GM20000 (cell line): ENCODE results near the gene SFTA2.
"Not testable (repeated sequence)": the region's sequence is repeated elsewhere in the genome, so short reads cannot be mapped to it uniquely, and the experiment has no call there.

Experiments
- DNase-seq: peaks from one replicate; pipeline ENCODE4 v3.0.0; 2012; ENCODE audit warnings: low spot score
- CTCF ChIP-seq: IDR thresholded peaks from 2 replicates; pipeline ENCODE4 v1.5.1; 2012; ENCODE audit warnings: mild to moderate bottlenecking, control low read depth; ENCODE audit errors: extremely low read depth, missing control alignments

SFTA2 gene

GRCh38 chr6:30931272-30931671 lies 698 bp downstream of the SFTA2 start:
- DNase-seq, result no peak
- TF ChIP-seq CTCF, result no peak

GRCh38 chr6:30930506-30930905 lies 1.5 kb downstream of the SFTA2 start:
- no peak for TF ChIP-seq CTCF
- no peak for DNase-seq

- TF ChIP-seq CTCF, result no peak
- DNase-seq, result no peak
Measured at GRCh38 chr6:30928677-30929076, 3.3 kb downstream of the SFTA2 start.

DNA sequence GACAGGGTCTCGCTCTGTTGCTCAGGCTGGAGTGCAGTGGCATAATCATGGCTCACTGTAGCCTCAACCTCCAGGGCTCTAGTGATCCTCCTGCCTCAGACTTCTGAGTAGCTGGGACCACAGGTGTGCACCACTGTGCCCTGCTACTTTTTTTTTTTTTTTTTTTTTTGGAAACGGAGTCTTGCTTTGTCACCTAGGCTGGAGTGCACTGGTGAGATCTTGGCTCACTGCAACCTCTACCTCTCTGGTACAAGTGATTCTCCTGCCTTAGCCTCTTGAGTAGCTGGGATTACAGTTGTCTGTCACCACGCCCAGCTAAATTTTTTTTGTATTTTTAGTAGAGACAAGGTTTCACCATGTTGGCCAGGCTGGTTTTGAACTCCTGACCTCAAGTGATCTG lies 4.9 kb downstream of the SFTA2 start:
- DNase-seq, result not testable (repeated sequence)

- DNase-seq, result no peak
- no peak for TF ChIP-seq CTCF
Measured at GRCh38 chr6:30926644-30927043, 5.3 kb downstream of the SFTA2 start.

DNA sequence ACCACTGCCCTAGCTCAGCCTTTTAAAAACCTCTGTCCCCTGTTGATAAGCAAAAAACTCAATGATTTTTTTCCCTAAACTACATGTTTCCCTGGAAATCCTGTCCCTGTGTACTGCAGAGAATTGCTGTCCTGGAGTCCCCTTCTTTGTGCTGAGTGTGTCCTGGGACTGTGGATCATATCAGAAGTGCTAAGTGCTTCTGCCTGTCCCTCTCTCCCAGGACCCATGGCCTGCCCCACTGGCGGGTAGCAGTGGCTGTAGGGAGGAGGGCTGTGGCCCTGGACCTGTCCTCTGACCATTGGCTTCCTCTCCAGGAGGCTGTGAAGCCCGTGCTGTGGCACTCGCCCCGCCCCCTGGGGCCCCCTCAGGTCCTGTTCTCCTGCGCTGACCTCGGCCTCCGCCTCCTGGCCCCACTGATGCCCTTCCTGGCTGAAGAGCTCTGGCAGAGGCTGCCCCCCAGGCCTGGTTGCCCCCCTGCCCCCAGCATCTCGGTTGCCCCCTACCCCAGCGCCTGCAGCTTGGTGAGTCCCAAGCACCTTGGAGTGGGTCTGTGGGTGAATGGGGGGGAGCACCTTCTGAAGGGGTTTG lies 7.8 kb downstream of the SFTA2 start:
- not testable (repeated sequence) for DNase-seq

DNA sequence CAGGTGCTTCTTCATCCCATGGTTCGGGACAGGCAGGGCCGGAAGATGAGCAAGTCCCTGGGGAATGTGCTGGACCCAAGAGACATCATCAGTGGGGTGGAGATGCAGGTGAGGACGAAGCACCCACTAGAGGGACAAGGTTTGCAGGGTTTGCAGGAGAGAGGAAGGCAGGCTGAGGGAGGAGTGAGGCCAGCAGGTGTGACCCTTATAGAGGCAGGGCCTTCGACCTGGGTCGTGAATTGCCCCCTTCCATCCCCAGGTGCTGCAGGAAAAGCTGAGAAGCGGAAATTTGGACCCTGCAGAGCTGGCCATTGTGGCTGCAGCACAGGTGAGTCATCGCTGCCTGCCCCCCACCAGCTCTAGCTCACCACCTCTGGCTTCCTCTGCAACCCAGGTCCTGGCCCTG lies 9.5 kb downstream of the SFTA2 start:
- TF ChIP-seq CTCF, result no peak
- DNase-seq, result no peak

- TF ChIP-seq CTCF, result no peak
Measured at GRCh38 chr6:30918670-30919069, 13.3 kb downstream of the SFTA2 start.

More at GRCh38 chr6:30918670-30919069, 13.3 kb downstream of the SFTA2 start:
- no peak for DNase-seq
